IPS-NIHi7 (cell line): ENCODE measurements around the gene MGP.
A peak's percentile ranks its signal among the peaks of the same experiment; 100 is the strongest.

Experiments
- DNase-seq: peaks from one replicate; pipeline ENCODE4 v3.0.0; 2012; ENCODE audit warnings: mixed read lengths; ENCODE audit errors: extremely low spot score

MGP gene

GRCh38 chr12:14885718-14886221 is at the start of gene MGP:
TSS of gene MGP (minus strand) at chr12:14885854. CDS start at chr12:14885791, 63 bp downstream.
- no peak for DNase-seq

GRCh38 chr12:14935031-14935430 is 49.4 kb upstream of the MGP start:
- DNase-seq = no peak

- no peak for DNase-seq
Measured at GRCh38 chr12:14934511-14934910, 48.9 kb upstream of the MGP start.

- DNase-seq = no peak
Measured at GRCh38 chr12:14931791-14932560, 46.3 kb upstream of the MGP start.

GRCh38 chr12:14931359-14931758 is 45.7 kb upstream of the MGP start:
- no peak for DNase-seq

GRCh38 chr12:14930299-14930698 is 44.6 kb upstream of the MGP start:
- no peak for DNase-seq

GRCh38 chr12:14928931-14929330 is 43.3 kb upstream of the MGP start:
- peak; percentile 46 for DNase-seq

GRCh38 chr12:14927267-14927666 is 41.6 kb upstream of the MGP start:
- no peak for DNase-seq

- no peak for DNase-seq
Measured at GRCh38 chr12:14924541-14924940, 38.9 kb upstream of the MGP start.

- no peak for DNase-seq
Measured at GRCh38 chr12:14923944-14924343, 38.3 kb upstream of the MGP start.

GRCh38 chr12:14921218-14921617 is 35.6 kb upstream of the MGP start:
- no peak for DNase-seq

GRCh38 chr12:14920475-14921126 is 34.9 kb upstream of the MGP start:
- no peak for DNase-seq

- no peak for DNase-seq
Measured at GRCh38 chr12:14919455-14919854, 33.8 kb upstream of the MGP start.

GRCh38 chr12:14915736-14916135 is 30.1 kb upstream of the MGP start:
- no peak for DNase-seq

- DNase-seq = no peak
Measured at GRCh38 chr12:14913381-14913781, 27.7 kb upstream of the MGP start.

- DNase-seq = no peak
Measured at GRCh38 chr12:14911131-14911530, 25.5 kb upstream of the MGP start.

GRCh38 chr12:14910090-14910915 is 24.6 kb upstream of the MGP start:
- DNase-seq = no peak

GRCh38 chr12:14907953-14908352 is 22.3 kb upstream of the MGP start:
- DNase-seq = no peak

GRCh38 chr12:14906114-14906513 is 20.5 kb upstream of the MGP start:
- no peak for DNase-seq

- DNase-seq = no peak
Measured at GRCh38 chr12:14905269-14906004, 19.8 kb upstream of the MGP start.

GRCh38 chr12:14904854-14905253 is 19.2 kb upstream of the MGP start:
- no peak for DNase-seq
